Activated CD8-positive, alpha-beta memory T cell treated with anti-CD3 and anti-CD28 coated beads, Interleukin-2, amount 50 U/mL, for 1 hour (primary cell): ENCODE data around the gene FBRSL1.
"Not testable (repeated sequence)": the region's sequence is repeated elsewhere in the genome, so short reads cannot be mapped to it uniquely, and the experiment has no call there.

Experiments used
- DNase-seq: peaks from one replicate; pipeline ENCODE4 v3.0.0-alpha.2; 2020; ENCODE audit errors: extremely low read depth

Gene FBRSL1

DNA sequence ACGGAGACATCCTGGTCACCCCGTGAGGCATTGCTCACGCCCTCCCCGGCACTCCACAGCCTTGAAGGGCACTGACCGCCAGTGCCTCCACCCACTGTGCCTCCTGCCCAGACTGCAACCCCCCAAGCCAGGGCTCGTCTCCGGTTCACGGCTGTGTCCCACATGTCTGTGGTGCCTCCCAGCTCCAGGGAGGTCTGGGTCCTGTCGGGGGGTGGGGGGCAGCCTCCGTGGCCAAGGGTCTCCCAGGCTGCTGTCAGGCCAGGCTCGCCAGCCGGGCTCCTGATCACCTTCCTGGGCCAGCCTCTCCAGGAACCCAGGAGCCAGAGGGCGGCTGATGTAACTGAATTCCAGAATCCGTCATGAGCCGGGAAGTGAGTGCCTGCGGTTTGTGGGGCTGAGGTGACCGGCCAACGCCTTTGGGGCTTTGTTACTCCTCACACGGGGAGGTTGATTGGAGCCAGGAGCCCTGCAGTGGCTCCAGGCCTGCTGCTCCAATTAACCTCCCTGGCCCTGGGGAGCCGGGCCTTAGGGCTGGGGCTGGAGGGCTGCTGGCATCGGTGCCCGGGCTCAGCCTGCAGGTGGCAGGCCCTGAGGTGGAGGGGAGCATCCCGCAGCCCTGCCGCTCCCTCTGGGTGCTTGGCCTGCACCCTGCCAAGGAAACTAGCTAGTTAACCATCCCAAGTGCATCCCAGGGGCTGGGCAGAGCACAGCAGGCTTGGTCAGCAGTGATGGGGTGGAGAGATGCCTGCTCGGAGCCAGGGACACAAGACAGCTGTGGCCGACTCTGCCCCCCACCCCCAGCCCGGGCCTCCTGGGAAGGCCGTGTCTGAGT is 36.4 kb upstream of the FBRSL1 start:
- DNase-seq, result no peak

DNA sequence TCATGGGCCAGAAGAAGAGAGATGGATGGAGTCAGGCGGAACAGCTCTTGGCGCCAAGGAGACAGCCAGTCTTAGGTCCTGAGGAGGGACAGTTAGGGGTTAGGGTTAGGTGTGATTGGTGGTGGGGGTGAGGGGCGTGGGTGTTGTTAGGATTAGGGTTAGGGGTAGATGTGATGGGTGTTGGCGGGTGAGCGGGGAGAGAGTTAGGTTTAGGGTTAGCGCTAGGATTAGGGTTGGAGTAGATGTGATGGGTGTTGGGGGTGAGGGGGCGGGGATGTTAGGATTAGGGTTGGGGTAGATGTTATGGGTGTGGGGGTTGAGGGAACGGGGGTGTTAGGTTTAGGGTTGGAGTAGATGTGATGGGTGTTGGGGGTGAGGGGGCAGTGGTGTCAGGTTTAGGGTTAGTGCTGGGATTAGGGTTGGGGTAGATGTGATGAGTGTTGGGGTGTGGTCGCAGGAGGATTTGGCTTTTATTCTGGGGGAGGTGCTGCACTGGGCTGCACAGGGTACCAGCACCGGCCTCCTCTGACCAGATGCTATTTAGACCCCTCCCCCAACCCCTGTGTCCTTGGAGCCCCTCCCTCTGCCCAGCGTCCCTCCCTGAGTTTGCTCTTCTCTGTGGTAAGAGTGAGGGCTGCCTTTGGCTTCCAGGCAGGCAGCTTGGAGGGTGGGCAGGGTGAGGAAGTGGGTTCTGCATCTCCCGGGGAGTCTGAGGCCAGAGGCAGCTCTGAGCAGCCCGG is 35.6 kb upstream of the FBRSL1 start:
- no peak for DNase-seq

DNA sequence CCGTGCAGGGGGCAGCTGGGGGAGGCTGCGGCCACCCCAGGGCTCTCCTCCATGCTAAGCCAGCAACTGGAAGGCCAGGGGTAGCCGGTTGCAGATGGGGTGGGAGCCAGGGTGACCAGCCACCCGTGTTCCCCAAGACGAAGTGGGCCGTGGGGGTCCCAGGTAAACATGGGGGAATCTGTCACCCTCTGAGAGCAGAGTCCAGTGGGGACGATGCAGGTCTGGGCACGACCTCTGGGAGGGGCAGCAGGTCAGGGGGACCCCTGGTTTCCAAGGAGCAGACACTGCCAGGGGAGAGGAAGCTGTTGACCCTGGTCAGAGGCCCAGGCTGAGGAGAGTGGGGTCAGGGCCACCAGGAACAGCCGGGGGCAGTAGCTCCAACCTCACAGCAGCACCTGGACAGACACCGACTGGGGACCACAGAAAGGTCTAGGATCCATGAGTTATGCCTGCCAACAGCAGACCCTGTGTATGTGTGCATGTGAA is 35.0 kb upstream of the FBRSL1 start:
- DNase-seq, result no peak

DNA sequence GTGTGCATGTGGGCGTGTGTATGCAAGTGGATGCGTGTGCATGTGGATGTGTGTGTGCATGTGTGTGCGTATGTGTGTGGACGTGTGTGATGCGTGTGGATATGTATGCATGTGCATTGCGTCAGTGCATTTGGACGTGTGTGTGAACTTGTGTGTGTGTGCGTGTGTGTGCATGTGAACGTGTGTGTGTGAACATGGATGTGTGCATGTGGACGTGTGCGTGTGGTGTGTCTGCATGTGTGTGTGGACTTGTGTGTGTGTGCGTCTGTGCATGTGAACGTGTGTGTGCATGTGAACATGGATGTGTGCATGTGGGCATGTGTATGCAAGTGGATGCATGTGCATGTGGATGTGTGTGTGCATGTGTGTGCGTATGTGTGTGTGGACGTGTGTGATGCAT is 34.4 kb upstream of the FBRSL1 start:
- no peak for DNase-seq

DNA sequence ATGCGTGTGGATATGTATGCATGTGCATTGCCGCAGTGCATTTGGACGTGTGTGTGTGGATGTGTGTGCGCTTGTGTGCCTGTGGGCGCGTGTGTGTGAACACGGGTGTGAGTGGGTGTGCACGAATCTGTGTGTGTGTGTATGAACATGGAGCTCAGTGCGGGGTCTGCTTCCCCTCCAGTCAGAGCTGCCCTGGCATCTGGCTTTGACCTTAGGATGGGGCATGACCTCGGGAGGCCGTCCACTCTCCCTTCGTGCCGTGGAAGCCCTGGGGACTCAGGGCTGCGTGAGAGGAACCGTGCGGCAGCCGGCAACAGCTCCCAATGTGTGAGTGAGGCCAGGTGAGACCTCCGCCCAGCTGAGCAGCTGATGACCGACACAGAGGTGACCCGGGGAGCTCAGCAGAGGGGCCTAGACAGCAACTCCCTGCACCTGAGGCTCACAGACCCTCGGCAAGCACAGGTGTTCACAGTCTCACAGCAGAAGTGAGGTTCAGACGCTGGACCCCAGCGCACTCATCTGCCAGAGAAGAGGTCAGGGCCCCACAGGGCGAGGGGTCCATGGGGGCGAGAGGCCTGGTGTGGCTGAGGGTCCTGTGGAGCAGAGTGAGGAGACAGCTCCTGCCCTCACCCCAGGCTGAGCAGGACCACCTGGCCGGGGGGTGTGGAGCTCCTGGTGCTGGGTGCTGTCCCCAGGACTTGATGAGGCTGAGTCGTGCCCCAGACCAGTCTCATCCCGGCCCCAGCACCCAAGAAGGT is 33.6 kb upstream of the FBRSL1 start:
- no peak for DNase-seq

DNA sequence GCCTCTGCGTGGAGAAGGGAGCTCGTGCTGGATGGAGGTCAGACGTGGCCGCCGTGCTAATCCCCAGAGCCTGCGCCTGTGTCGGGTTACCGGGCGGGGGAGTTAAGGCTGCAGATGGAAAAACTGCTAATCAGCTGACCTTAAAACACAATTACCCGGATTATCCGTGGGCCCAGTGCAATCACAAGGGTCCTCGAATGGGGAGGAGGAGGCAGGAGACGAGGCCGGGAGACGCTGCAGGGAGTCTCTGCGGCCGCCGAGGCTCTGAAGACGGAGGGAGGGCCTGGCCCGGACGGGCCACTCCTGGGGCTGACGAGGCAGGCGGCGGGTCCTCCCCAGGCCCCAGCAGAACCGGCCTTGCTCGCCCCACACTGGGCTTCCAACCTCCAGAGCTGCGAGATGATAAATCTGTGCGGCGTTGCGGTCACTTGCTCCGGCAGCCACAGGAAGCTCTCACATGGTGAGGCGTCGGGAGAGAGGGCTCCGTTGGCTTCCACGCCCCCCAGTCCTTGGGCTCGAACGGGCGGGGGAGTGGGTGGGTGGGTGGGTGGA is 32.9 kb upstream of the FBRSL1 start:
- no peak for DNase-seq

DNA sequence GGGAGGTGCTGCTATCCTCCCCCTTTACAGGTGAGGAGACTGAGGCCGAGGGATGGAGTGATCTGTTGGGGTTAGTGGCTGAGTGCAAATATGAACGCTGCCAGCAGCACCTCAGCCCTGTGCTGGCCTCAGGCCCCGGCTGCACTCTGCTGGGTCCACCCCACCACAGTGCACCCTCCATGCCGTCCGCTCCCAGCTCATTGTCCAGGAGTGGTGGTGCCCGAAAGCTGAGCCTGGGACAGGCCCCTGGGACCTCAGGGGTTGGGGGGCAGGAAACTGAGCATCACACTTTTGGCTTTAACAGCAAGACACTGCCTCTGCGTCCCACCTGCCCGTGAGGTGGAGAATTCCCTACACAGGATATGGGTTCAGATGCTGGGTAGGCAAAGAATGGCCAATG is 31.5 kb upstream of the FBRSL1 start:
- DNase-seq, result no peak

DNA sequence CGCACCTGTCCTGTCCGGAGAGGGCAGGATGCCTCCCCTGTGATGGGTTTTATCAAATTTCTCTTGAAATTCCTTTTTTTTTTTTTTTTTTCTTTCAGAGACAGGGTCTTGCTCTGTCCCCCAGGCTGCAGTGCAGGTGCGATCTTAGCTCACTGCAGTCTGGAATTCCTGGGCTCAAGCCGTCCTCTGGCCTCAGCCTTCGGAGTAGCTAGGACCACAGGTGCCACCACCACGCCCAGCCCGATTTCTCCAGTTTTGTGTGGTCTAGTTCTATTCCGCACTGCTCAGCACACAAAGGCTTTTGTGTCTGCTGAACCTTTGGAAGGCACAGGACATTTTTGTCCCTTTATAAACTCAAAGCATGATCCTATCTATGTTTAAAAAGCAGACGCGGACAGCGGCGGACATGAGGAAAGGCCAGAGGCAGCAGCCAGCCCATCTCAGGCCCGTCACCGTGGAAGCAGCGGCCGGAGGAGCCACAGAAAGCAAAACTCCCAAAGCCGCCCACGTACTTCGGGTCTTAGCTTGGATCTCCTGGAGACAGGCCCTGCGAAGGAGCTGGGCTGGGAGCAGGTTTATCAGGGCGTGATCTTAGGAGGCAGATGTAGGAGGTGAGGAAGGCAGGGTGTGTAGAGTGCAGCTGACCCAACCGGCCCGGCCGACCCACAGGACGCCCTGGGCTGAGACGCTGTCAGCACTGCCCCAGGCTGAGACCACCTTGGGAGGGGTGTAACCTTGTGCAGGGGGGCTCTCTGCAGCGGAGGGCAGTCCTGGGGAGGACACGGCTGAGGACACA is 30.9 kb upstream of the FBRSL1 start:
- DNase-seq, result no peak

DNA sequence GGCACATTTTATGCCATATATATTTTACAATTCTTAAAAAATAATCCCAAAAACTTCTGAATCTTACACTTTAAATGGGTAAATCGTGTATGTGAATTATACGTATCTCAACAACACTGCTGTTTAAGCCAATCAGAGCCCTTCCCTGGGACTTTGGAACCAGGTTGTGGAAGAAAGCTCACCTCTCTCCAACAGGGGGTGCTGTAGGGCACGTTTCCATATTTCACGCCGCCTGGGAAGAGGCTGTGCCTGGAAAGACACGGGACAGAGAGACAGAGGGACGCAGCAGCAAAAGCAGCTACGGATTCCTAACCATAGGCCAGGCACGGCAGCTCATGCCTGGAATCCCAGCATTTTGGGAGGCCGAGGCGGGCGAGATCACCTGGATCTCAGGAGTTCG is 29.4 kb upstream of the FBRSL1 start:
- no peak for DNase-seq

DNA sequence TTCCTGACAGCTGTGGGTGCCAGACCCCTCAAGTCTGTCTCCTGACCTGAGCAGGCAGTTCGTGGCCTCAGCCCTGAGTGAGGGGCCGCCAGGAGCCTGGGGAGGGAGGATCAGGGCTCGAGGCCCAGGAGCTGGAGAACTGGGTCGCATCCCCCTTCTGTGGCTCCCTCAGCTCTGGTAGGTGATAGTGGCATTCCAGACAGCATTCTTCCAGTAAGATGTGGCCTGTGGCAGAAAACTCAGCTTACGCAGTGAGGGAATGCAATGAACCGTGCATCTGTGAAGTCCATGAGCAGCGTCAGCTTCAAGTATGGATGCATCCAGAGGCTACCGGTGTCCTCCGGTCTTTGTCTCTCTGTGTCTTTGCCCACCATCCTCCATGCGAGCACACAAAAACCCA is 28.4 kb upstream of the FBRSL1 start:
- no peak for DNase-seq

DNA sequence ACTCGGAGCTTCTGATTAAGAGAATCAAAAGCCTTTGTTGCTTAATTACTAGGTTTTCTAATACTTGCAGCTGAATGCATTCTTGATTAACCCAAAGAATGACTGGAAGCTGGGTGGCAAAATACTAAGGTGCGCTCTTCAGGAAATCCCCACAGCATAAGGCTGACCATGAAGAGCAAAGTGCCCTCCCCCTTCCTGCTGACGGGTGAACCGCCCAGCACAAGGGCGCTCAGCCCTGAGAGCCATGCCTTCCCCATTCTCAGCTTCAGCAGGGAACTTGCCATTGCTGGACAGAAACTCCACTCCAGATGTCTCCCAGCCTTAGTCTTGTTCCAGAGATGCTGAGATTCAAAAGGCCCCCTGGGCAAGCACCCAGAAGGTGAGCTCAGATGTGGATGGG is 27.2 kb upstream of the FBRSL1 start:
- no peak for DNase-seq

DNA sequence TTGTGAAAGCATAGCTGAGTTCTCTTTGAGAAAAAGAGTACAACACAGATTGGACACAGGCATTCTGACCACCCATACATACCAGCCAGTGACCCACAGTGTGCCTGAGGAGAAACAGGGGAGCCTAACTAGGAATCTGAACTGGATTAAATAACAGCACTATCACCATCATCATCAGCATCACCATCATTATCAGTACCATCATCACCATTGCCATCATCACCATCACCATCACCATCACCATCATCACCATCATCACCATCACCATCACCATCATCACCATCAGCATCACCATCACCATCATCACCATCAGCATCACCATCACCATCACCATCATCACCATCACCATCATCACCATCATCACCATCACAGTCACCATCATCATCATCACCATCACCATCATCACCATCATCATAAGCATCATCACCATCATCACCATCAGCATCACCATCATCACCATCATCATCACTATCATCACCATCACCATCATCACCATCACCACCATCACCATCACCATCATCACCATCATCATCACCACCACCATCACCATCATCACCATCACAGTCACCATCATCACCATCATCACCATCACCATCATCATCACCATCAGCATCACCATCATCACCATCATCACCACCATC is 26.5 kb upstream of the FBRSL1 start:
- DNase-seq, result not testable (repeated sequence)

DNA sequence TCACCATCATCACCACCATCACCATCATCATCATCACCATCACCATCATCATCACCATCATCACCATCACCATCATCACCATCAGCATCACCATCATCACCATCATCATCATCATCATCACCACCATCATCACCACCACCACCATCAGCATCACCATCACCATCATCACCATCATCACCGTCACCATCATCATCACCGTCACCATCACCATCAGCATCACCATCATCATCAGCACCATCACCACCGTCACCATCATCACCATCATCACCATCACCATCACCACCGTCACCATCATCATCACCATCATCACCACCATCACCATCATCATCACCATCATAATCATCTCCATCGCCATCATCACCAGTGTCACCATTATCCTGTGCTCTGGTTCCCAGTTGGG is 25.6 kb upstream of the FBRSL1 start:
- not testable (repeated sequence) for DNase-seq

DNA sequence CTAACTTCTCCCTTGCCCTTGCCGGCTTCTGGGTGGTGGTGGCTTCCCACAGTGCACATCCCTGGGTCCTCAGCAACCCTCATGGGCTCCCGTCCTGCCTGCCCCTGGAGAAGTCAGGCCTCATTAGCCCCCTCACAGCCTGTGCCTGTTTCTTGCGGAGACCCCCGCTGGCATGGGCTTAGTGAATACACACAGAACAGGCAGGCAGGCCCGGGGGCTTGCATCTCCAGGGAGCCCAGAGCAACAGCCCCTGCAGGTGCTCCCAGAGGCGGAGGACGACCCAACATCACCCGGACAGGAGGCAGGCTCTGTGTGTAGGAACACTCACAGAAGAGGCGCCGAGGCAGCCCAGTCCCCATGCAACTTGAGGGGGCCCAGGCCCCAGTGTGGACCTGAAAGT is 25.1 kb upstream of the FBRSL1 start:
- DNase-seq, result no peak

DNA sequence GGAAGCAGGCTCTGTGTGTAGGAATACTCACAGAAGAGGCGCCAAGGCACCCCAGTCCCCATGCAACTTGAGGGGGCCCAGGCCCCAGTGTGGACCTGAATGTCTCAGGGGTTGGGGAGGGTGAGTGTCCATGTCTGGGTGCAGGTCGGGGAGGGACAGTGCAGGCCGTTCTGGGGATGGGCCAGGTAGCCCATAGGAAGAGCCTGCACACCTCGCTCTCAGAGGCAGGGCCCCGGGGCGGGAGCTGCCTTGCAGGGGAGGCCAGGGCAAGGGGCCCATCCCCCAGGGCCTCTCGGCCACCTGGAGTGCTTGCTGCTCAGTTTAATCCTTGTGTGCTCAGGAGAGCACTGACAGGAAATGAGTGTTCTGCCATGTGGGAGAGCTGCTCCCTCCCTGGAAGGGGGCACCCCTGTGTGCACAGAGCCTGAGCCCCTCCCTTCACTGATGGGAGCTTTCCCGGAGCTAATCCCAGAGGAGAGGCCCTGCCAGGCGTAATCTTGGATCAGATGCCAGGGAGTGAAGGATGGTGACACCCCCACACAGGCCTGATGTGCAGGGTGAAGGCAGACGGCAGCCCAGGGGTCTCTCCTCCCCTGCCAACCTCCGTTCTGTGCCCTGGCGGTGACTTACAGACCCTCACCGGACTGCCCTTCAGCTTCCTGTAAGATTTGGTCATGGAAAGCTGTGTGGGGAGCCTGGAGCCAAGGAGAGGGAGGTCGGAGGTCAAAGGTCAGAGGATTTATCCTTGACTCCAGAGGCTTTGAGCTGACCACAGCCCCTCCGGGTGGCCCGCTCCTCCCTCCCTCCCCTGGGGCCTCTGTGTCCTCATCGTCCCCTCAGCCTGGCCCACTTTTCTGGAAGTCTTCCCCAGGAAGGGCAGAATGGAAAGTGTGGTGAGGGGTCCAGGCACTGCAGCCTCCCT is 24.4 kb upstream of the FBRSL1 start:
- no peak for DNase-seq

DNA sequence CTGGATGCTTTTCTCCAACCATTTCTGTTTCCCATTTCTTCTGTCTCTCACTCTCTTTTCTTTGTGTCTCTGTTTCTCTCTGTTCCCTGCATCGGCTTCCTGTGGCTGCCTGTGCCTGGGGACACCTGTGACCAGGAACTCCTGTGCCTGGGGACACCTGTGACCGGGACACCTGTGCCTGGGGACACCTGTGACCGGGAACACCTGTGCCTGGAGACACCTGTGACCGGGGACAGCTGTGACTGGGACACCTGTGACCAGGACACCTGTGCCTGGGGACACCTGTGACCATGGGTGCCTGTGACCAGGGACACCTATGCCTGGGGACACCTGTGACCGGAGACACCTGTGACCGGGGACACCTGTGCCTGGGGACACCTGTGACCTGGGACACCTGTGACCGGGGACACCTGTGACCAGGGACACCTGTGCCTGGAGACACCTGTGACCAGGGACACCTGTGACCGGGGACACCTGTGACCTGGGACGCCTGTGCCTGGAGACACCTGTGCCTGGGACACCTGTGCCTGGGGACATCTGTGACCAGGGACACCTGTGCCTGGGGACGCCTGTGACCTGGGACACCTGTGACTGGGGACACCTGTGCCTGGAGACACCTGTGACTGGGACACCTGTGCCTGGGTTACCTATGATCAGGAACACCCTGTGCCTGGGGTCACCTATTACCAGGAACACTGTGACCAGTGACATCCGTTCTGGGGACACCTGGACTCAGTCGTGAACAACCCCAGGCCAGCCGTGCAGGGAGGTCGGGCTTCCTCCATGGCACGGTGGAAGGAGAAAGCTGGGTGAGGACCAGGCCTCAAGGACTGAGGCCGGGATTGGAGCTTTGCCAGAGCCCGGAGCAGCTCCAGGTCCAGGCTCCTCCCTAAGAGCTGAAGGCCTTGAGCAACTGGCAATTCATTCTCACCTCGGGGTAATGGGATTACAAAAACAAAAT is 23.4 kb upstream of the FBRSL1 start:
- no peak for DNase-seq

DNA sequence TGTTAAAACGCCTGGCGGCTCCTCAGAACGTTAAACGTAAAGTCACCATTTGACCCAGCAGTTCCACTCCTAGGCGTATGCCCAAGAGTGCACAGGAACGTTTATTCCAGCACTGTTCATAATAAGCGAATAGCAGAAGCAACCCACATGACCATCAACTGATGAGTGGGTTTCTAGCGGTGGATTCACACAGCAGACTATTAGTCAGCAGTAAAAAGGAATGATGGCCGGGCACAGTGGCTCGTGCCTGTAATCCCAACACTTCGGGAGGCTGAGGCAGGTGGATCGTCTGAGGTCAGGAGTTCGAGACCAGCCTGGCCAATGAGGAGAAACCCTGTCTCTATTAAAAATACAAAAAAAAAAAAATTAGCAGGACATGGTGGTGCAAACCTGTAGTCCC is 22.4 kb upstream of the FBRSL1 start:
- DNase-seq, result no peak

DNA sequence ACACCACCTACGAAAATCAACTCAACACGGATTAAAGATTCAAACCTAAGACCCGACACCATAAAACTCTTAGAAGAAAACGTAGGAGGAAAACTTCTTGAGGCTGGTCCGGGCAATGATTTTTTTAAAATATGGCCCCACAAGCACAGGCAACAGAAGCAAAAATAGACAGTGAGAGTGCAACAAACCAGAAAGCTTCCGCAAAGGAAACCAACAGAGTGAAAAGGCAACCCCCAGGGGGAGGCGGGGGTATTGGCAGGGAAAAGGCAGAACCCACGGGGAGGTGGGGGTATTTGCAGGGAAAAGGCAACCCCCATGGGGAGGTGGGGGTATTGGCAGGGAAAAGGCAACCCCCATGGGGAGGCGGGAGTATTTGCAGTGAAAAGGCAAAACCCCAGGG is 20.5 kb upstream of the FBRSL1 start:
- no peak for DNase-seq

DNA sequence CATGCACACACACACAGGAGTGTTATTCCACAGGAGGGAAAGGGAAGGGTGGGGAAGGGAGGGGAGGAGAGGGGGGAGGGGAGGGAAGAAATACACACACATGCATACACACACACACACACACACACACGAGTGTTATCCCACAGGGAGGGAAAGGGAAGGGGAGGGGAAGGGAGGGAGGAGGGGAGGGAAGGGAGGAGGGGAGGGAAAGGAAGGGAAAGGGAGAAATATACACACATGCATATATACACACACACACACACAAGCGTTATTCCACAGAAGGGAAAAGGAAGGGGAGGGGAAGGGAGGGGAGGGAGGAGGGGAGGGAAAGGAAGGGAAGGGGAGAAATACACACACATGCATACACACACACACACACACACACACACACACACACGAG is 19.6 kb upstream of the FBRSL1 start:
- DNase-seq, result no peak
